Measurements from ENCODE around the gene IL1RL2.

GRCh38 chr2:102250278-102250821, 63.5 kb downstream of the IL1RL2 start:
- TF ChIP-seq CTCF (IDR thresholded peaks at IDR 0.05), result no peak
- TF ChIP-seq POLR2A (IDR thresholded peaks at IDR 0.05), result no peak

All from lower leg skin (tissue), 3 donors.